ENCODE measurements around the gene CRLF3.
"Not testable (repeated sequence)": the region's sequence is repeated elsewhere in the genome, so short reads cannot be mapped to it uniquely, and the experiment has no call there.

CRLF3 gene

GRCh38 chr17:30824356-30825145 is at the start of gene CRLF3:
TSS of gene CRLF3 (minus strand) at chr17:30824692. CDS start at chr17:30824651, 41 bp downstream.
- DNase-seq (ENCODE audit: low spot score) = peak; percentile 100

- no peak for DNase-seq (ENCODE audit: low spot score)
Observed at GRCh38 chr17:30869005-30869404, 44.5 kb upstream of the CRLF3 start.

- no peak for DNase-seq (ENCODE audit: low spot score)
Observed at GRCh38 chr17:30864636-30865035, 40.1 kb upstream of the CRLF3 start.

GRCh38 chr17:30858556-30859250 is 34.2 kb upstream of the CRLF3 start:
- no peak for DNase-seq (ENCODE audit: low spot score)

- DNase-seq (ENCODE audit: low spot score) = no peak
Observed at GRCh38 chr17:30854146-30854545, 29.7 kb upstream of the CRLF3 start.

- no peak for DNase-seq (ENCODE audit: low spot score)
Observed at GRCh38 chr17:30848021-30848420, 23.5 kb upstream of the CRLF3 start.

GRCh38 chr17:30840771-30841170 is 16.3 kb upstream of the CRLF3 start:
- DNase-seq (ENCODE audit: low spot score) = no peak

- DNase-seq (ENCODE audit: low spot score) = no peak
Observed at GRCh38 chr17:30838202-30838807, 13.8 kb upstream of the CRLF3 start.

- no peak for DNase-seq (ENCODE audit: low spot score)
Observed at GRCh38 chr17:30832438-30833124, 8.1 kb upstream of the CRLF3 start.

GRCh38 chr17:30831663-30832437 is 7.4 kb upstream of the CRLF3 start, which contains the start of gene ATAD5:
TSS of gene ATAD5 (plus strand) at chr17:30831966. CDS start at chr17:30832348, 382 bp downstream.
- peak; percentile 97 for DNase-seq (ENCODE audit: low spot score)

GRCh38 chr17:30831257-30831656 is 6.8 kb upstream of the CRLF3 start:
- peak; percentile 42 for DNase-seq (ENCODE audit: low spot score)

- DNase-seq (ENCODE audit: low spot score) = no peak
Observed at GRCh38 chr17:30829022-30829421, 4.5 kb upstream of the CRLF3 start.

GRCh38 chr17:30827082-30827481 is 2.6 kb upstream of the CRLF3 start:
- DNase-seq (ENCODE audit: low spot score) = no peak

- peak; percentile 69 for DNase-seq (ENCODE audit: low spot score)
Observed at GRCh38 chr17:30824002-30824355, 513 bp downstream of the CRLF3 start.

- DNase-seq (ENCODE audit: low spot score) = no peak
Observed at GRCh38 chr17:30823421-30823820, 1.1 kb downstream of the CRLF3 start.

- DNase-seq (ENCODE audit: low spot score) = not testable (repeated sequence)
Observed at GRCh38 chr17:30822919-30823318, 1.6 kb downstream of the CRLF3 start.

- DNase-seq (ENCODE audit: low spot score) = no peak
Observed at GRCh38 chr17:30821871-30822723, 2.4 kb downstream of the CRLF3 start.

GRCh38 chr17:30819971-30820705 is 4.4 kb downstream of the CRLF3 start:
- no peak for DNase-seq (ENCODE audit: low spot score)

- no peak for DNase-seq (ENCODE audit: low spot score)
Observed at GRCh38 chr17:30816165-30816564, 8.3 kb downstream of the CRLF3 start.

GRCh38 chr17:30814860-30815259 is 9.6 kb downstream of the CRLF3 start:
- DNase-seq (ENCODE audit: low spot score) = not testable (repeated sequence)

All from D341Med (cell line).